Endothelial cell of umbilical vein (primary cell): Measurements from ENCODE around the gene FXYD6.

Source experiments
- CTCF ChIP-seq, 2 donors: IDR thresholded peaks; 1 replicate in 1 of 2; 2 replicates in 1 of 2; pipeline ENCODE4 v1.5.1; 2011; ENCODE audit warnings: low read length in 2 of 2, mild to moderate bottlenecking in 2 of 2, moderate library complexity in 2 of 2, control low read depth in 1 of 2, inconsistent platforms in 1 of 2, low read depth in 1 of 2; ENCODE audit not compliant: insufficient read depth in 1 of 2; ENCODE audit errors: extremely low read depth in 1 of 2
- EZH2 ChIP-seq: IDR thresholded peaks from 2 replicates; pipeline ENCODE4 v1.6.1; 2012; ENCODE audit warnings: borderline replicate concordance, low read depth, mild to moderate bottlenecking, moderate library complexity, low read length, inconsistent platforms; ENCODE audit not compliant: severe bottlenecking
- FOS ChIP-seq: IDR thresholded peaks from 2 replicates; pipeline ENCODE4 v1.6.1; 2011; ENCODE audit warnings: mild to moderate bottlenecking, low read length, moderate library complexity, borderline replicate concordance; ENCODE audit not compliant: insufficient read depth
- JUN ChIP-seq: IDR thresholded peaks from 2 replicates; pipeline ENCODE4 v1.6.1; 2011; ENCODE audit warnings: borderline replicate concordance, low read depth; ENCODE audit not compliant: insufficient read length, insufficient read depth
- POLR2A ChIP-seq: IDR thresholded peaks from 2 replicates; pipeline ENCODE4 v1.6.1; 2012; ENCODE audit warnings: low read depth, mild to moderate bottlenecking, control low read depth, low read length
- TF ChIP-seq, protein P1 (sequence below): IDR thresholded peaks from 2 replicates; pipeline ENCODE4 v1.6.1; 2011; ENCODE audit not compliant: insufficient read depth, insufficient read length

- TF ChIP-seq CTCF (IDR thresholded peaks at IDR 0.05; ENCODE audit: extremely low read depth in 1 of 2, insufficient read depth in 1 of 2, low read depth in 1 of 2, low read length in 2 of 2) (no peak), EZH2 (no peak), POLR2A (no peak), FOS (no peak), JUN (no peak)
- TF ChIP-seq, protein P1, sequence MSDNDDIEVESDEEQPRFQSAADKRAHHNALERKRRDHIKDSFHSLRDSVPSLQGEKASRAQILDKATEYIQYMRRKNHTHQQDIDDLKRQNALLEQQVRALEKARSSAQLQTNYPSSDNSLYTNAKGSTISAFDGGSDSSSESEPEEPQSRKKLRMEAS: no peak
Measured at GRCh38 chr11:117863383-117863782, 13.1 kb downstream of the FXYD6 start.
